Subcutaneous abdominal adipose tissue (tissue), 5 donors: ENCODE measurements around the gene USP6NL.

ENCODE experiments used
- H3K27ac ChIP-seq: one replicate; pipeline ENCODE4 v1.7.0; 2013; ENCODE audit warnings: low read depth, mild to moderate bottlenecking, inconsistent platforms, low read length, moderate library complexity
- H3K27me3 ChIP-seq, 5 donors: one replicate each; pipeline ENCODE4 v1.7.0; 2013; ENCODE audit warnings: low read length in 5 of 5, inconsistent platforms in 1 of 5; ENCODE audit not compliant: control insufficient read depth in 5 of 5, insufficient read depth in 4 of 5
- H3K36me3 ChIP-seq, 5 donors: one replicate each; pipeline ENCODE4 v1.7.0; 2013; ENCODE audit warnings: low read length in 5 of 5; ENCODE audit not compliant: control insufficient read depth in 5 of 5, insufficient read depth in 5 of 5
- H3K4me1 ChIP-seq, 5 donors: one replicate each; pipeline ENCODE4 v1.7.0; 2013; ENCODE audit warnings: low read length in 5 of 5, mild to moderate bottlenecking in 3 of 5, moderate library complexity in 1 of 5; ENCODE audit not compliant: control insufficient read depth in 5 of 5, insufficient read depth in 5 of 5
- H3K4me3 ChIP-seq, 5 donors: one replicate each; pipeline ENCODE4 v1.7.0; 2013; ENCODE audit warnings: low read length in 5 of 5, low read depth in 1 of 5
- H3K9ac ChIP-seq, 5 donors: one replicate each; pipeline ENCODE4 v1.7.0; 2013; ENCODE audit warnings: low read length in 5 of 5, mild to moderate bottlenecking in 4 of 5, moderate library complexity in 3 of 5
- H3K9me3 ChIP-seq, 5 donors: one replicate each; pipeline ENCODE4 v1.7.0; 2013; ENCODE audit warnings: low read length in 5 of 5; ENCODE audit not compliant: control insufficient read depth in 5 of 5
- donor health status: healthy.
- donor health status: healthy.
- donor health status: healthy.
- donor health status: healthy.
- donor health status: healthy.

USP6NL gene

GRCh38 chr10:11625019-11625735, 13.7 kb upstream of the USP6NL start:
- H3K4me1 ChIP-seq = peaks cover 0 to 8% (median 0%) of the 10 kb centered on the region in 5 donors
- H3K9ac ChIP-seq = no peak overlapping the region
- no peak overlapping the region for H3K27ac ChIP-seq
- H3K4me3 ChIP-seq = no peak overlapping the region
- H3K9me3 ChIP-seq = no peaks in the 10 kb centered on the region
- no peaks in the 10 kb centered on the region for H3K27me3 ChIP-seq
- H3K36me3 ChIP-seq = no peaks in the 10 kb centered on the region

- H3K27me3 ChIP-seq = no peaks in the 10 kb centered on the region
- no peak overlapping the region for H3K27ac ChIP-seq
- H3K9me3 ChIP-seq = no peaks in the 10 kb centered on the region
- H3K36me3 ChIP-seq = no peaks in the 10 kb centered on the region
- no peak overlapping the region for H3K4me3 ChIP-seq
- H3K4me1 ChIP-seq = peaks cover 0 to 3% (median 1%) of the 10 kb centered on the region in 5 donors
- H3K9ac ChIP-seq = no peak overlapping the region
Measured at GRCh38 chr10:11617233-11617632, 5.8 kb upstream of the USP6NL start.

GRCh38 chr10:11616021-11616420, 4.6 kb upstream of the USP6NL start:
- Histone ChIP-seq H3K27ac (no peak overlapping the region), H3K27me3 (no peaks in the 10 kb centered on the region), H3K4me1 (peaks cover 0 to 9% (median 6%) of the 10 kb centered on the region in 5 donors)

GRCh38 chr10:11615396-11615795, 3.9 kb upstream of the USP6NL start:
- peaks cover 0 to 14% (median 11%) of the 10 kb centered on the region in 5 donors for H3K4me1 ChIP-seq
- no peak overlapping the region for H3K27ac ChIP-seq
- H3K9ac ChIP-seq = no peak overlapping the region
- H3K9me3 ChIP-seq = no peaks in the 10 kb centered on the region
- no peak overlapping the region for H3K4me3 ChIP-seq
- H3K36me3 ChIP-seq = no peaks in the 10 kb centered on the region
- no peaks in the 10 kb centered on the region for H3K27me3 ChIP-seq

More at GRCh38 chr10:11616021-11616420, 4.6 kb upstream of the USP6NL start:
- Histone ChIP-seq H3K36me3 (no peaks in the 10 kb centered on the region), H3K9ac (no peak overlapping the region), H3K9me3 (no peaks in the 10 kb centered on the region), H3K4me3 (no peak overlapping the region)

GRCh38 chr10:11612021-11613001, 861 bp upstream of the USP6NL start:
- Histone ChIP-seq H3K36me3 (no peaks in the 10 kb centered on the region), H3K4me3 (peak overlapping the region; percentile 85 to 91 (median 88)), H3K27ac (peak overlapping the region; percentile 77), H3K27me3 (no peaks in the 10 kb centered on the region), H3K4me1 (peaks cover 0 to 25% (median 20%) of the 10 kb centered on the region in 5 donors), H3K9ac (peak overlapping the region in 4 of 5 donors; percentile 56 to 81 (median 78)), H3K9me3 (no peaks in the 10 kb centered on the region)

GRCh38 chr10:11610826-11611247, 613 bp downstream of the USP6NL start:
- Histone ChIP-seq H3K36me3 (no peaks in the 10 kb centered on the region), H3K4me3 (peak overlapping the region; percentile 85 to 97 (median 88)), H3K27ac (peak overlapping the region; percentile 74), H3K27me3 (no peaks in the 10 kb centered on the region), H3K9ac (peak overlapping the region; percentile 62 to 83 (median 78)), H3K4me1 (peaks cover 0 to 25% (median 20%) of the 10 kb centered on the region in 5 donors), H3K9me3 (no peaks in the 10 kb centered on the region)

- peaks cover 0 to 27% (median 20%) of the 10 kb centered on the region in 5 donors for H3K4me1 ChIP-seq
- H3K9me3 ChIP-seq = no peaks in the 10 kb centered on the region
- peak overlapping the region; percentile 74 for H3K27ac ChIP-seq
- no peaks in the 10 kb centered on the region for H3K36me3 ChIP-seq
- peak overlapping the region; percentile 62 to 83 (median 78) for H3K9ac ChIP-seq
- H3K4me3 ChIP-seq = peak overlapping the region; percentile 85 to 97 (median 88)
- no peaks in the 10 kb centered on the region for H3K27me3 ChIP-seq
Measured at GRCh38 chr10:11610166-11610825, 1.2 kb downstream of the USP6NL start.

- peaks cover 0 to 32% (median 20%) of the 10 kb centered on the region in 5 donors for H3K4me1 ChIP-seq
- H3K27me3 ChIP-seq = no peaks in the 10 kb centered on the region
- no peak overlapping the region for H3K27ac ChIP-seq
- H3K36me3 ChIP-seq = no peaks in the 10 kb centered on the region
- no peaks in the 10 kb centered on the region for H3K9me3 ChIP-seq
- peak overlapping the region in 1 of 5 donors; percentile 4 for H3K4me3 ChIP-seq
- H3K9ac ChIP-seq = peak overlapping the region in 1 of 5 donors; percentile 76
Measured at GRCh38 chr10:11609492-11610093, 1.9 kb downstream of the USP6NL start.

GRCh38 chr10:11609052-11609451, 2.4 kb downstream of the USP6NL start:
- H3K9me3 ChIP-seq = no peaks in the 10 kb centered on the region
- no peak overlapping the region for H3K9ac ChIP-seq
- no peaks in the 10 kb centered on the region for H3K36me3 ChIP-seq
- no peaks in the 10 kb centered on the region for H3K27me3 ChIP-seq
- H3K4me3 ChIP-seq = peak overlapping the region in 1 of 5 donors; percentile 4
- H3K4me1 ChIP-seq = peaks cover 0 to 32% (median 20%) of the 10 kb centered on the region in 5 donors
- no peak overlapping the region for H3K27ac ChIP-seq
